SK-N-SH (cell line): Measurements from ENCODE around the gene DOCK3.

Experiments
- MXI1 ChIP-seq: IDR thresholded peaks from 2 replicates; pipeline ENCODE4 v1.6.1; 2012; ENCODE audit warnings: mild to moderate bottlenecking, low read depth, low read length, improper control_type of control experiment
- POLR2AphosphoS5 ChIP-seq: IDR thresholded peaks from 2 replicates; pipeline ENCODE4 v1.6.1; 2012; ENCODE audit warnings: low read depth, low read length
- RAD21 ChIP-seq: IDR thresholded peaks from 2 replicates; pipeline ENCODE4 v1.6.1; 2012; ENCODE audit warnings: mild to moderate bottlenecking, low read length
- RXRA ChIP-seq: IDR thresholded peaks from 2 replicates; pipeline ENCODE4 v1.4.0; 2012; ENCODE audit warnings: low read depth, mild to moderate bottlenecking, borderline replicate concordance
- SMC3 ChIP-seq: IDR thresholded peaks from 2 replicates; pipeline ENCODE4 v1.6.1; 2012; ENCODE audit warnings: low read depth, low read length, improper control_type of control experiment
- YY1 ChIP-seq: IDR thresholded peaks from 2 replicates; pipeline ENCODE4 v1.4.0; 2012; ENCODE audit warnings: low read depth, mild to moderate bottlenecking
- TF ChIP-seq, protein P1 (sequence below): fragments of 200-600 bp; sonication (generic); IDR thresholded peaks from 2 replicates; pipeline ENCODE4 v1.6.1; 2017; ENCODE audit warnings: antibody characterized with exemption, mild to moderate bottlenecking, moderate library complexity

GRCh38 chr3:50671331-50671730 is 3.4 kb upstream of the DOCK3 start:
- no peak for TF ChIP-seq SMC3
- TF ChIP-seq, protein P1, sequence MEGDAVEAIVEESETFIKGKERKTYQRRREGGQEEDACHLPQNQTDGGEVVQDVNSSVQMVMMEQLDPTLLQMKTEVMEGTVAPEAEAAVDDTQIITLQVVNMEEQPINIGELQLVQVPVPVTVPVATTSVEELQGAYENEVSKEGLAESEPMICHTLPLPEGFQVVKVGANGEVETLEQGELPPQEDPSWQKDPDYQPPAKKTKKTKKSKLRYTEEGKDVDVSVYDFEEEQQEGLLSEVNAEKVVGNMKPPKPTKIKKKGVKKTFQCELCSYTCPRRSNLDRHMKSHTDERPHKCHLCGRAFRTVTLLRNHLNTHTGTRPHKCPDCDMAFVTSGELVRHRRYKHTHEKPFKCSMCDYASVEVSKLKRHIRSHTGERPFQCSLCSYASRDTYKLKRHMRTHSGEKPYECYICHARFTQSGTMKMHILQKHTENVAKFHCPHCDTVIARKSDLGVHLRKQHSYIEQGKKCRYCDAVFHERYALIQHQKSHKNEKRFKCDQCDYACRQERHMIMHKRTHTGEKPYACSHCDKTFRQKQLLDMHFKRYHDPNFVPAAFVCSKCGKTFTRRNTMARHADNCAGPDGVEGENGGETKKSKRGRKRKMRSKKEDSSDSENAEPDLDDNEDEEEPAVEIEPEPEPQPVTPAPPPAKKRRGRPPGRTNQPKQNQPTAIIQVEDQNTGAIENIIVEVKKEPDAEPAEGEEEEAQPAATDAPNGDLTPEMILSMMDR, result no peak
- no peak for TF ChIP-seq MXI1
- no peak for TF ChIP-seq RXRA
- TF ChIP-seq RAD21, result no peak
- TF ChIP-seq YY1, result no peak
- TF ChIP-seq POLR2AphosphoS5, result no peak
